Gastroesophageal sphincter (tissue), 4 donors: ENCODE results near the gene KCNAB1. TPM values are rescaled to one million over a fixed set of nuclear protein-coding genes. Genes with fewer than 3 reads are reported as not detected.

ENCODE experiments used
- ATAC-seq: fragments of 150-250 bp; one replicate; pipeline ENCODE4 v1.9.1; 2016; ENCODE audit warnings: mild to moderate bottlenecking, moderate library complexity
- H3K27ac ChIP-seq, 4 donors: fragments of 200-600 bp; sonication (generic) in 3 of 4; 1 replicate in 3 of 4; 2 replicates in 1 of 4; pipeline ENCODE4 v1.5.1; 2016 to 2019
- H3K27me3 ChIP-seq: fragments of 200-600 bp; sonication (generic); one replicate; pipeline ENCODE4 v1.5.1; 2019
- H3K36me3 ChIP-seq, 2 donors: fragments of 200-600 bp; sonication (generic); one replicate each; pipeline ENCODE4 v1.5.1; 2019; ENCODE audit warnings: control low read depth in 1 of 2
- H3K4me1 ChIP-seq, 3 donors: fragments of 200-600 bp; sonication (generic); 1 replicate in 2 of 3; 2 replicates in 1 of 3; pipeline ENCODE4 v1.5.1; 2016 to 2019; ENCODE audit warnings: control low read depth in 2 of 3
- H3K4me3 ChIP-seq, 2 donors: fragments of 200-600 bp; sonication (generic); one replicate each; pipeline ENCODE4 v1.5.1; 2019; ENCODE audit warnings: mild to moderate bottlenecking in 1 of 2, moderate library complexity in 1 of 2
- H3K9me3 ChIP-seq, 3 donors: fragments of 200-600 bp; sonication (generic); one replicate each; pipeline ENCODE4 v1.5.1; 2017 to 2019; ENCODE audit warnings: control low read depth in 2 of 3
- CTCF ChIP-seq, 4 experiments: fragments of 200-600 bp in 2 of 4; fragments of 450-650 bp in 2 of 4; sonication (generic) in 1 of 4; IDR thresholded peaks; one replicate each; pipeline ENCODE4 v1.5.1; 2017 to 2019; ENCODE audit warnings: antibody characterized with exemption in 4 of 4, mild to moderate bottlenecking in 2 of 4, moderate library complexity in 2 of 4
- EP300 ChIP-seq: sonication (generic); formaldehyde crosslinking; IDR thresholded peaks from one replicate; pipeline ENCODE4 v1.6.1; 2017; ENCODE audit warnings: antibody characterized with exemption, mild to moderate bottlenecking
- POLR2A ChIP-seq, 2 donors: fragments of 450-650 bp; IDR thresholded peaks; one replicate each; pipeline ENCODE4 v1.6.1; 2017; ENCODE audit warnings: antibody characterized with exemption in 2 of 2, mild to moderate bottlenecking in 2 of 2, moderate library complexity in 1 of 2
- POLR2AphosphoS5 ChIP-seq: sonication (generic); formaldehyde crosslinking; IDR thresholded peaks from one replicate; pipeline ENCODE4 v1.6.1; 2017; ENCODE audit warnings: antibody characterized with exemption
- WGBS, 2 donors: methylation state at CpG; one replicate each; pipeline ENCODE4 v1.1.5; 2018; ENCODE audit warnings: low coverage in 1 of 2; 5-methylcytosine and 5-hydroxymethylcytosine counted together
- total RNA-seq, 4 donors: library from RNA; depleted of rRNA; stranded (reverse); fragments of >200 nt; gene quantifications; one replicate each; pipeline ENCODE4 v1.1.0, GENCODE V29; 2016

The KCNAB1 gene
- total RNA-seq, 4 donors from 2014 or later: 0.31 to 6.3 (median 1.9) TPM

- Histone ChIP-seq H3K27ac (no peak overlapping the region), H3K27me3 (no peaks in the 10 kb centered on the region), H3K36me3 (no peaks in the 10 kb centered on the region), H3K4me3 (no peak overlapping the region), H3K9me3 (no peaks in the 10 kb centered on the region), H3K4me1 (peaks cover 0 to under 1% (median 0%) of the 10 kb centered on the region in 3 donors)
- no peak for TF ChIP-seq CTCF (IDR thresholded peaks at IDR 0.05)
- no peak for TF ChIP-seq EP300
- TF ChIP-seq POLR2A (IDR thresholded peaks at IDR 0.05): no peak
- no peak for TF ChIP-seq POLR2AphosphoS5
- no peak for ATAC-seq
- 93 to 100% methylated on average over 4 to 5 of the region's 5 CpGs for WGBS, 2 donors
Observed at GRCh38 chr3:156498307-156498706, 377.9 kb downstream of the KCNAB1 start.

- no peak overlapping the region for H3K4me3 ChIP-seq
- no peaks in the 10 kb centered on the region for H3K9me3 ChIP-seq
- no peak for ATAC-seq
- TF ChIP-seq EP300 (no peak), CTCF (IDR thresholded peaks at IDR 0.05) (no peak), POLR2A (IDR thresholded peaks at IDR 0.05) (no peak), POLR2AphosphoS5 (no peak)
- H3K27me3 ChIP-seq: no peaks in the 10 kb centered on the region
- peaks cover 0 to 6% (median 0%) of the 10 kb centered on the region in 3 donors for H3K4me1 ChIP-seq
- H3K27ac ChIP-seq: no peak overlapping the region
- H3K36me3 ChIP-seq: no peaks in the 10 kb centered on the region
Observed at GRCh38 chr3:156507285-156507684, 386.9 kb downstream of the KCNAB1 start.

- peaks cover 0 to 6% (median 0%) of the 10 kb centered on the region in 3 donors for H3K4me1 ChIP-seq
- no peak overlapping the region for H3K4me3 ChIP-seq
- WGBS, 2 donors: 47 to 59% methylated on average over 4 of the region's 5 CpGs
- H3K27ac ChIP-seq: no peak overlapping the region
- TF ChIP-seq POLR2A (IDR thresholded peaks at IDR 0.05) (no peak), CTCF (IDR thresholded peaks at IDR 0.05) (peak; percentile 31 to 75 (median 68)), POLR2AphosphoS5 (no peak), EP300 (no peak)
- H3K27me3 ChIP-seq: no peaks in the 10 kb centered on the region
- no peak for ATAC-seq
- no peaks in the 10 kb centered on the region for H3K36me3 ChIP-seq
- no peaks in the 10 kb centered on the region for H3K9me3 ChIP-seq
Observed at GRCh38 chr3:156509189-156510174, 389.1 kb downstream of the KCNAB1 start.

- no peak overlapping the region for H3K4me3 ChIP-seq
- WGBS, 2 donors: 58 to 86% methylated on average over 2 of the region's 2 CpGs
- no peaks in the 10 kb centered on the region for H3K27me3 ChIP-seq
- no peak for ATAC-seq
- no peaks in the 10 kb centered on the region for H3K9me3 ChIP-seq
- peaks cover 3 to 18% (median 5%) of the 10 kb centered on the region in 3 donors for H3K4me1 ChIP-seq
- TF ChIP-seq EP300 (no peak), CTCF (IDR thresholded peaks at IDR 0.05) (no peak), POLR2AphosphoS5 (no peak), POLR2A (IDR thresholded peaks at IDR 0.05) (no peak)
- H3K36me3 ChIP-seq: no peaks in the 10 kb centered on the region
- H3K27ac ChIP-seq: no peak overlapping the region
Observed at GRCh38 chr3:156511987-156512677, 391.8 kb downstream of the KCNAB1 start.
